VCaP (cell line): ENCODE measurements around the gene TNS3.

ENCODE experiments used
- H3K27ac ChIP-seq: fragments of 450-650 bp; 2 replicates; pipeline ENCODE4 v1.5.1; 2017
- CTCF ChIP-seq: fragments of 450-650 bp; conservative IDR thresholded peaks from 2 replicates; pipeline ENCODE4 v1.5.1; 2017; ENCODE audit warnings: mild to moderate bottlenecking, moderate library complexity

The TNS3 gene

GRCh38 chr7:47493976-47494911, 87.7 kb downstream of the TNS3 start:
- TF ChIP-seq CTCF: no peak
- no peak overlapping the region for H3K27ac ChIP-seq

- no peak for TF ChIP-seq CTCF
- H3K27ac ChIP-seq: no peak overlapping the region
These were observed 89.1 kb downstream of the TNS3 start for GRCh38 chr7:47492716-47493325.

- H3K27ac ChIP-seq: no peak overlapping the region
- TF ChIP-seq CTCF: no peak
These were observed 91.2 kb downstream of the TNS3 start for GRCh38 chr7:47490501-47491265.

- TF ChIP-seq CTCF: no peak
- no peak overlapping the region for H3K27ac ChIP-seq
These were observed 92.3 kb downstream of the TNS3 start for GRCh38 chr7:47489624-47490023.

GRCh38 chr7:47488969-47489342, 93.0 kb downstream of the TNS3 start:
- TF ChIP-seq CTCF: no peak
- no peak overlapping the region for H3K27ac ChIP-seq

- no peak for TF ChIP-seq CTCF
- no peak overlapping the region for H3K27ac ChIP-seq
These were observed 93.5 kb downstream of the TNS3 start for GRCh38 chr7:47488201-47488968.
